GM20431 (cell line): ENCODE results near the gene MOCOS.

Experiments
- in situ Hi-C: fragments of 300-500 bp; cut with MseI, MboI; formaldehyde crosslinking; loops from one replicate; pipeline ENCODE4 v1.15.0; 2020; ENCODE audit warnings: low sequenced_read_pairs; ENCODE audit not compliant: unreplicated experiment

MOCOS gene

GRCh38 chr18:36298126-36298741, 110.9 kb downstream of the MOCOS start:
- in situ Hi-C loops = loop anchor here (25.0 kb wide), 3 partner anchors 211 to 536 kb away; no protein-coding TSS in a partner anchor

- in situ Hi-C loops = loop anchor here (25.0 kb wide), 3 partner anchors 212 to 537 kb away; no protein-coding TSS in a partner anchor
Observed at GRCh38 chr18:36299015-36299414, 111.7 kb downstream of the MOCOS start.

- in situ Hi-C loops = no loop called here
Observed at GRCh38 chr18:36300211-36300610, 112.9 kb downstream of the MOCOS start.

GRCh38 chr18:36301884-36302283, 114.6 kb downstream of the MOCOS start:
- in situ Hi-C loops = no loop called here

- in situ Hi-C loops = no loop called here
Observed at GRCh38 chr18:36302676-36303075, 115.4 kb downstream of the MOCOS start.

- in situ Hi-C loops = no loop called here
Observed at GRCh38 chr18:36303211-36303844, 116.0 kb downstream of the MOCOS start.

GRCh38 chr18:36304723-36305122, 117.4 kb downstream of the MOCOS start:
- in situ Hi-C loops = no loop called here

GRCh38 chr18:36305375-36305774, 118.1 kb downstream of the MOCOS start:
- in situ Hi-C loops = no loop called here

GRCh38 chr18:36307513-36307912, 120.2 kb downstream of the MOCOS start:
- in situ Hi-C loops = no loop called here

GRCh38 chr18:36308711-36309435, 121.6 kb downstream of the MOCOS start:
- in situ Hi-C loops = no loop called here

GRCh38 chr18:36309436-36310391, 122.4 kb downstream of the MOCOS start:
- in situ Hi-C loops = no loop called here

GRCh38 chr18:36311026-36311570, 123.8 kb downstream of the MOCOS start:
- in situ Hi-C loops = no loop called here

GRCh38 chr18:36312806-36313395, 125.6 kb downstream of the MOCOS start:
- in situ Hi-C loops = no loop called here

- in situ Hi-C loops = no loop called here
Observed at GRCh38 chr18:36314098-36314497, 126.8 kb downstream of the MOCOS start.

GRCh38 chr18:36314754-36315153, 127.5 kb downstream of the MOCOS start:
- in situ Hi-C loops = no loop called here

- in situ Hi-C loops = no loop called here
Observed at GRCh38 chr18:36315736-36316135, 128.4 kb downstream of the MOCOS start.

- in situ Hi-C loops = no loop called here
Observed at GRCh38 chr18:36316246-36316645, 128.9 kb downstream of the MOCOS start.
